Dermis microvascular lymphatic vessel endothelial cell (primary cell): ENCODE results near the gene PRDX2. TPM values are rescaled to one million over a fixed set of nuclear protein-coding genes. Genes with fewer than 3 reads are reported as not detected.
"Not testable (repeated sequence)": the region's sequence is repeated elsewhere in the genome, so short reads cannot be mapped to it uniquely, and the experiment has no call there.

Source experiments
- DNase-seq, 2 donors: peaks; one replicate each; pipeline versions ENCODE4 v3.0.0 to v3.0.0-alpha.2; 2010; ENCODE audit warnings: low read depth in 2 of 2
- total RNA-seq: library from RNA; depleted of rRNA; stranded (reverse); fragments of >200 nt; gene quantifications from 2 replicates; pipeline ENCODE4 v1.2.1, GENCODE V29; 2014

PRDX2 gene
- 199 and 256 TPM in 2 replicates for total RNA-seq

- peak in 1 of 2 donors; percentile 78 for DNase-seq
Observed at GRCh38 chr19:12801466-12802266, at the start of gene PRDX2, which contains the start of gene THSD8. Gene PRDX2 (minus strand): TSS chr19:12801800. CDS start chr19:12801261, 539 bp downstream. Gene THSD8 (plus strand): TSS chr19:12802069. CDS start chr19:12802072, 3 bp downstream.

DNA sequence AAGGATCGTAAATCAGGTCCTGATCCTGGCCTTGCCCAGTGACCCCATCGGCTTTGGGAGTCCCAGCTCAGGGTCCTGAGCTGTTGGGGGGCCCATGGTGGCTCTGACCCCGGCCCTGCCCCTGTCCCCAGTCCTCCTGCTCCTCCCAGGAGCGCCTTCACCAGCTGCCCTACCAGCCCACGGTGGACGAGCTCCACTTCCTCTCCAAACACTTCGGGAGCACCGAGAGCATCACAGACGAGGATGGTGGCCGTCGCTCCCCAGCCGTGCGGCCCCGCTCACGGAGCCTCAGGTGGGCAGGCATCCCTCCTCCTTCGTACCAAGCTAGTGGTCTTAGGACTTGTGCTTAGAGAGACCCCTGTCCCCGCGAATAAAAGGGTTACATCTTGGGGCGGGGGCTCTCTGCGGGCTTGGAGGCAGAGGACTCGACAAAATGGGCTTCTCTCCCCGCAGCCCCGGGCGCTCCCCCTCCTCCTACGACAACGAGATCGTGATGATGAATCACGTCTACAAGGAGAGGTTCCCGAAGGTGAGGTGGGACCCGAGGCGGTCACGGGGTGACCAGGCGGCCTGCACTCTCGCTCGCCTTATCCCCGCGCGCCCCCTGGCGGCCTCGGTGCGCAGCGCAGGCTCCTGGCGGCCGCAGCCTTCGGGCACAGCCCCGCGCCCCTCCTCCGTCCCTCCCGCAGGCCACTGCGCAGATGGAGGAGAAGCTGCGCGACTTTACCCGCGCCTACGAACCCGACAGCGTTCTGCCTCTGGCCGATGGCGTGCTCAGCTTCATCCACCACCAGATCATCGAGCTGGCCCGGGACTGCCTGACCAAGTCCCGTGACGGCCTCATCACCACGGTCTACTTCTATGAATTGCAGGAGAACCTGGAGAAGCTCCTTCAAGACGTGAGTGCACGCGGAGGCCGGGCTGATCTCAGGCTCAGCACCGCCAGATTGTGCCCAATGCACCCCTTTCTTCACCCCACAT is 45.8 kb upstream of the PRDX2 start:
- peak in 1 of 2 donors; percentile 67 for DNase-seq

- not testable (repeated sequence) for DNase-seq
Observed at GRCh38 chr19:12846613-12847012, 45.0 kb upstream of the PRDX2 start.

- no peak for DNase-seq
Observed at GRCh38 chr19:12843999-12844732, 42.6 kb upstream of the PRDX2 start.

DNA sequence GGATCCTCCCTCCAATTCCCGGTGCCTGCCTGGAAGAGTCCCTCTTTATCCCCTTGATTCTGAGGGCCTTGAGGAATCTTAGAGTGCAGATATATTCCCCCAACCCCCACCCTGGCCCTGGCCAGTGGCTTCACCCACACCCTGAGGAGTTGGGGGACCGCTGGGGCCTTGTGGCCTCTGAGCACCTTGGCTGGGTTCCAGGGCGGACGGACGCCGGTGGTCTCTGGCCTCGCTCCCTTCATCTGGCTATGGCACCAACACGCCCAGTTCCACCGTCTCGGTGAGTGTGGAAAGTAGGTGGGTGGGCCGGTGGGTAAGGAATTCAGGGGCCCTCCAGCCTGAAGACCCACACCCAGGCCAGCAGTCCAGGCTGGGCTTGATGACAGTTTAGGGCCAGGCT is 41.7 kb upstream of the PRDX2 start:
- DNase-seq: no peak

GRCh38 chr19:12842511-12842910 is 40.9 kb upstream of the PRDX2 start:
- DNase-seq: no peak

DNA sequence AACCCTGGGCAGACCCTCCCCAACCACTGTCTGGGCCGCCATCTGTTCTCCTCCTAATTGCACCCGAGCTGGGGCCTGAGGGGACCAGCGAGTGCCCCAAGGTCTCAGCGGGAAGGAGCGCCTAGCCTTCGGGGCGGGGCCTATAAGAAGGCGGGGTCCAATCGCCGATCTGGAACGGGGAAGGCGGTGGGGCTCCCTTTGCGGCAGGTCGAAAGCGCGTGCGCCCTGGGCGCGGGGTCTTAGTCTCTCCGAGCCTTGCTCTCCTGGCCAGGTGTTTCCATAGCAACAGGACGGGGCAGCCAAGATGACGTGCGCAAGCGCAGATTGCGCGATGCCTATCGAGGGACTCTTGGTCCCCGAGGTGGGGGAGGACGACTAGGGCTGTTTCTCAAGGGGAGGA is 39.5 kb upstream of the PRDX2 start:
- peak in 1 of 2 donors; percentile 29 for DNase-seq

DNA sequence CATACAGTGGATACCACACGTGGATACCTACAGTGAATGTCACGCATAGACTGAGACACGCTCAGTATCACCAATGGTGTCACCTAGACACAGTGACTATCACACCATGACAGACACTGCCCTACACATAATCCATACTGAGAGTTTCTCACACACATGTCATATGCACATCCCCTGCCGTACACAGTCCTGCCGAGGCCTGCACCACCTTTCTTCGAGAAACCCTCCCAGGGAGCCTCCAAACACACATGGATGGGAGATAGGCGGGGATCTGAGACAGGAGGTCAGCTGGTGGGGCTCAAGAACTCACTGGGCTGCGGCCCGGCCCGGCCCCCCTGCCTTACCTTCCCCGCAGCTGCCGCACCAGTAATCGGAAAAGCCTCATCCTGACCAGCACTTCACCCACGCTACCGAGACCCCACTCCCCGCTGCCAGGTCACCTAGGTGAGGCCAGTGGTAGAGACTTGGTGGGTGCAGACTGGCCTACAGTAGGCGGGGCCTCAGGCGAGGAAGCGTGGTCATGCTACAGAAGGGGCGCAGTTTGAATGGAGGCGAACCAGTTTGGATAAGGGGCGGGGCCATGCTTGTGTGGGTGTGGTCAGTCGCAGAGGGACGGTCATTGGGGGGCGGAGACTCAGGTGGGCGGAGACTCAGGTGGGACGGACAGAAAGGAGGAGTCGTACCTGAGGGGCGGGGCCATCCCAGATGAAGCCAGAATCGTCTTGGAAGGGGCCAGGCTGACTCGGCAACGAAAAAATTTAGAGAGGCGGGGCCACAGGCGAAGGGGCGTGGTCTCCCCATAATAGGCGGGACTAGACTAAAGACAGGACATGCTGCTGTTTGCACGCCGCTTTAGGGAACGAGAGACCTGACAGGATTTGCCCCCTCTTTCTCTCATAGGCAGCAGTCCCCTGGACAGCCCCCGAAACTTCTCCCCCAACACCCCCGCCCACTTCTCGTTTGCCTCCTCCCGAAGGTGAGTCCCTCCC is 38.8 kb upstream of the PRDX2 start:
- DNase-seq: peak in 1 of 2 donors; percentile 65

DNA sequence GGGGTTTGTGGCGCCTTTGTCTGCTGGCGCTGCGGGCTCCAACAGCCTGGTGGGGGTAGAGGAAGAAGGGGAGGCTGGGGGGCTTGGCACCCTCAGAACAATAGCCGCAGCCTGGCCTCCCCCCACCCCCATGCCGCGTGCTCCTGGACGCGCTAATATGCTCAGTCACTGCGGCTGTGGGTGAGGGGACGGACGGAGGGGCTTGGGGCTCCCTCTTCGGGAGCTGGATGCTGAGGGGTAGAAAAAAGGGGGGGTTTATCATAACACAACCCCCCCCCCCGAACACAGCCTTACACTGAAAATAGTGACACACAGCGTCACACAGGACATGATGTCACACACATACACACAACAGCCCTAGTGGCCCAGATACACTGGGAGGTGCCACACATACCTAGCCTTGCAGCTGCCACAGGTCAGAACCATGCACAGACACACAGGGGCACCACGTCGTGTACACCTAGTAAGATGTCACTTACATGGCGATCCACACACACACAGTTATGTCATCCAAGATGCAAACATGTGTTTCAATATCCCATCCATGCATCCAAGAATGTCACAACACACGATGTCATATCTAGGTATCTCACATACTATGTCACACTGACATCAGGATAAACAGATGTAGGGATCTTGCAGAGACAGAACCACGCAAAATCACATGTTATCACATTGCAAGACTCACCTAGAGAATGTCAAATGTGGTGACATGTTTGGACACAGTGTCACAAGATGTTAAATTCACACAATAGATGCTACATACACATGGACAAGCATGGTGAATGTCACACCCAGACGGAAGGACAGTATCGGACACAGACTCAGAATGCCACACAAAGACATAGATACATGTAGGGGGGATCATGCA is 37.5 kb upstream of the PRDX2 start:
- no peak for DNase-seq

- peak in 1 of 2 donors; percentile 32 for DNase-seq
Observed at GRCh38 chr19:12838182-12838885, 36.7 kb upstream of the PRDX2 start, which contains the start of gene MAST1. Gene MAST1 (plus strand): TSS chr19:12838515. CDS start chr19:12838573, 58 bp downstream.

DNA sequence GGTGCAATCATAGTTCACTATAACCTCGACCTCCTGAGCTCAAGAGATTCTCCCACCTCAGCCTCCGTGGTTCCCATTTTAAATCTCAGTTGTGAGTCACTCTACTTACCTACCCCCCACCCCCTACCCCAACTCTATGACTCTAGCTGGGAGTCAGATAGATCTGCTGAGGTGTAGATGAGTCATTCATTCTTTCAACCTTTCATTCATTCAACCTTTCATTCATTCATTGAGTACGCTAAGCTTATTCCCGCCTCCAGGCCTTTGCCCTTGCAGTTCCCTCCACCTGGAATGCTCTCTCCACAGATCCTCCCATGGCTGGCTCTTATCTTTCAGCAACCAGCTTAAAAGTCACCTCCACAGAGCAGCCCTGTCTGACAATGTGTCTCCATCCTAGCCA is 35.6 kb upstream of the PRDX2 start:
- DNase-seq: no peak

DNA sequence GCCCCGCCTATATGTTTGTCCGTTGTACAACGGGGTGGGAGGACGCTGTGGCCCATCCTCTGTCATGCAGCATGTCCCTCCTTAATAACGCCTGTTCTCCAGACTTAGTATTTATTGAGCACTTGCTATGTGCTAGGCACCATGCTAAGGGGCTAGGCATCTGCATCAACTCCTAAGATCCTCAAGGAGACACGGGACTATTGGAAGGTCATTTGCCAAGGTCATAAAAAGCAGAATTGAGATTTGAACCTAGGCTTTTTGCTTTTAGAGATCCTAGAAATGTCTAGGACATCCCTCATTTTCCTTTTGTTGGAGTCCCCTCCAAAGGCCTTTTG is 34.9 kb upstream of the PRDX2 start:
- no peak for DNase-seq

DNA sequence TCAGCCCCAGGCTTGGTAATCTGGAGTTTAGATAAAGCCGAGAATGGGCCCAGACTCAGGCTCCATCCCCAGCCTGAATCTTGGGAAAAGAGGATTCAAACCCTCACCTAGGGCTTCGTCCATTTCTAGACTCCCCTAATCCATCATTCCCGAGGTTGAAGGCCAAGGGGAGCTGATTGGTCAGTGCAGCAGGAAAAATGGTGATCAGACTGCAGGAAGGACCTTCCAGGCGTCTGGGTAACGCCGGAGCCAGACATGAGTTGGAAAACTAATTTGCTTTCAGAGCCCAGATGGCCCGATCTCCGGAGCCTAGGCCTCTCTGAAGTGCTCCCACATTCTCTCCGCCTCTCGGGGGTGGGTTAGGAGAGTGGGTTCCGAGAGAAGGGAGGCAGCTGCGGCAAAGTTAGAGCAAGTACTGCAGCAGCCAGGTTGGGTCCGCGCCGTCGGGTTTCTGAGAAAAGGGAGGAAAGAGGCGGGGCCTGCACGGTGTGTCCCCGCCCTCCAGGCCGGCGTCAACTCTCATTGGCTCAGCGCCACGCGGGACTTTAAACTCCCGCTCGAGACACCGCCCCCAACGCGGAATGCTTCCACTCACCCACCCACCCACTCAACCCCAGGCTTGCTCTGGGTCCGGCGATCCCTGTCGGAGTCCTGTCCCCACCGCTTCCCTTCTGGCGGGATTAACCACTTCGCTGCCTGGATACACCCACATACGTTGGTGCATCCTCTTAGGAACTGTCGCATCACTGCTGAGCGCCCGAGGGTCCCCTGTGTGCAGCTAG is 33.6 kb upstream of the PRDX2 start:
- no peak for DNase-seq

GRCh38 chr19:12834566-12834943 is 33.0 kb upstream of the PRDX2 start, which contains the start of gene RTBDN:
Gene RTBDN (minus strand): TSS chr19:12834579. CDS start chr19:12829979, 4,600 bp downstream.
- no peak for DNase-seq

GRCh38 chr19:12833738-12834565 is 32.4 kb upstream of the PRDX2 start:
- no peak for DNase-seq

DNA sequence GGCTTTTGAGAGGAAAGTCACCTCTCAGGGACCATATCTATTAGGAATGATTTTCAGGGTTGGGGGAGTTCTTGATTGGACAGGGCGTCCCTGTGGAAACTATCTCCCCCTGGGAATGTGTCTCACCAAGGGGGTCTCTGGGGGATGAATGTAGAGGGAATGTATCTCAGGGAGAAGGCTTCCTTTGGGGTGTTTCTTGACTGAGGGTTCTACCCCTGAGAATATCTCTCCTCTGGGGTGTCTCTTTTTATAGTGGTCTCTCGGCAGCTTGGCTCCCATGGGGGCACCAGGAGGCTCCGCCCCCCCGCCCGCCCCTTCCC is 31.8 kb upstream of the PRDX2 start:
- no peak for DNase-seq

- DNase-seq: no peak
Observed at GRCh38 chr19:12828494-12828893, 26.9 kb upstream of the PRDX2 start.
